DND-41 (cell line): ENCODE data around the gene SPRED1.

ENCODE experiments used
- ATAC-seq: fragments of 200-7000 bp; cut with Tn5 transposase; 3 replicates; pipeline ENCODE4 v1.9.1; 2021; ENCODE audit warnings: low read depth; ENCODE audit not compliant: insufficient read depth
- DNase-seq: peaks from one replicate; pipeline ENCODE4 v3.0.0-alpha.2; 2020
- H2AFZ ChIP-seq: 2 replicates; pipeline ENCODE4 v1.6.0; 2012; ENCODE audit warnings: low read depth, low read length
- H3K27ac ChIP-seq: 2 replicates; pipeline ENCODE4 v1.5.1; 2012; ENCODE audit warnings: low read length, inconsistent platforms
- H3K27me3 ChIP-seq: fragments of 200-600 bp; sonication (generic); 2 replicates; pipeline ENCODE4 v1.6.0; 2012; ENCODE audit warnings: low read length, mild to moderate bottlenecking, inconsistent platforms; ENCODE audit not compliant: insufficient read depth, poor library complexity
- H3K36me3 ChIP-seq: 2 replicates; pipeline ENCODE4 v1.5.1; 2012; ENCODE audit warnings: low read length, inconsistent platforms; ENCODE audit not compliant: insufficient read depth
- H3K4me1 ChIP-seq: 2 replicates; pipeline ENCODE4 v1.5.1; 2012; ENCODE audit warnings: mild to moderate bottlenecking, low read length; ENCODE audit not compliant: insufficient read depth
- H3K4me2 ChIP-seq: 2 replicates; pipeline ENCODE4 v1.6.0; 2012; ENCODE audit warnings: mild to moderate bottlenecking, moderate library complexity, low read length, inconsistent platforms; ENCODE audit not compliant: insufficient read depth
- H3K4me3 ChIP-seq, 2 experiments: fragments of 200-600 bp in 1 of 2; shearing (Covaris generic) in 1 of 2; 2 replicates each; pipeline ENCODE4 v1.5.1; 2012 to 2016; ENCODE audit warnings: inconsistent platforms in 2 of 2, low read length in 2 of 2, mild to moderate bottlenecking in 2 of 2, low read depth in 1 of 2, moderate library complexity in 1 of 2
- H3K79me2 ChIP-seq: 2 replicates; pipeline ENCODE4 v1.6.0; 2012; ENCODE audit warnings: low read length, inconsistent platforms; ENCODE audit not compliant: insufficient read depth
- H3K9ac ChIP-seq: 2 replicates; pipeline ENCODE4 v1.6.0; 2012; ENCODE audit warnings: low read depth, mild to moderate bottlenecking, inconsistent platforms, low read length, moderate library complexity
- H3K9me3 ChIP-seq: 2 replicates; pipeline ENCODE4 v1.5.1; 2012; ENCODE audit warnings: low read length, moderate library complexity, mild to moderate bottlenecking, inconsistent platforms; ENCODE audit not compliant: insufficient read depth, severe bottlenecking
- H4K20me1 ChIP-seq: 2 replicates; pipeline ENCODE4 v1.6.0; 2012; ENCODE audit warnings: low read length; ENCODE audit not compliant: insufficient read depth
- EZH2 ChIP-seq: IDR thresholded peaks from 3 replicates; pipeline ENCODE4 v1.6.1; 2012; ENCODE audit warnings: borderline replicate concordance, low read depth, mild to moderate bottlenecking, moderate library complexity, low read length, inconsistent platforms; ENCODE audit not compliant: severe bottlenecking
- TF ChIP-seq, protein P1 (sequence below): IDR thresholded peaks from 2 replicates; pipeline ENCODE4 v1.5.1; 2012; ENCODE audit warnings: borderline replicate concordance, low read length, moderate library complexity, mild to moderate bottlenecking; ENCODE audit not compliant: poor library complexity, severe bottlenecking; ENCODE audit errors: extremely low read depth

The SPRED1 gene

DNA sequence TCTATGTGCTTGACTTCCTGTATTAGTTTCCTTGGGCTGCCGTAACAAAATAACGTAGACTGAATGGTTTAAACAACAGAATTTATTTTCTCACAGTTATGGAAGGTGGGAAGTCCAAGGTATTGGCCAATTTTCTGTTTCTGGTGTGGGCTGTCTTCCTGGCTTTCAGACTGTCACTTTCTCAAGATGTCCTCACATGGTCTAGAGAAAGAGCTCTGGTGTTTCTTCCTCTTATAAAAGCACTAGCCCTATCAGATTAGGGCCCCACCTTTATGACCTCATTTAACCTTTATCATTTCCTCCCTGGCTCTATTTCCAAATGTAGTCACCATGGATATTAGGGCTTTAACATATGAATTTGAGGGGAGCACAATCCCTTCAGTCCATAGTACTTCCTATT, 54.6 kb downstream of the SPRED1 start:
- Histone ChIP-seq H3K27me3 (peaks cover 3% of the 10 kb centered on the region), H3K36me3 (no peaks in the 10 kb centered on the region), H3K9me3 (no peaks in the 10 kb centered on the region), H3K4me2 (no peak overlapping the region), H3K4me1 (peaks cover 13% of the 10 kb centered on the region; the same call in 1 of the 2 replicates), H3K9ac (no peak overlapping the region), H2AFZ (no peak overlapping the region), H3K4me3 (no peak overlapping the region), H3K27ac (no peak overlapping the region), H4K20me1 (no peaks in the 10 kb centered on the region), H3K79me2 (no peaks in the 10 kb centered on the region)
- no peak for DNase-seq
- no peak for ATAC-seq
- no peak for TF ChIP-seq EZH2
- TF ChIP-seq, protein P1, sequence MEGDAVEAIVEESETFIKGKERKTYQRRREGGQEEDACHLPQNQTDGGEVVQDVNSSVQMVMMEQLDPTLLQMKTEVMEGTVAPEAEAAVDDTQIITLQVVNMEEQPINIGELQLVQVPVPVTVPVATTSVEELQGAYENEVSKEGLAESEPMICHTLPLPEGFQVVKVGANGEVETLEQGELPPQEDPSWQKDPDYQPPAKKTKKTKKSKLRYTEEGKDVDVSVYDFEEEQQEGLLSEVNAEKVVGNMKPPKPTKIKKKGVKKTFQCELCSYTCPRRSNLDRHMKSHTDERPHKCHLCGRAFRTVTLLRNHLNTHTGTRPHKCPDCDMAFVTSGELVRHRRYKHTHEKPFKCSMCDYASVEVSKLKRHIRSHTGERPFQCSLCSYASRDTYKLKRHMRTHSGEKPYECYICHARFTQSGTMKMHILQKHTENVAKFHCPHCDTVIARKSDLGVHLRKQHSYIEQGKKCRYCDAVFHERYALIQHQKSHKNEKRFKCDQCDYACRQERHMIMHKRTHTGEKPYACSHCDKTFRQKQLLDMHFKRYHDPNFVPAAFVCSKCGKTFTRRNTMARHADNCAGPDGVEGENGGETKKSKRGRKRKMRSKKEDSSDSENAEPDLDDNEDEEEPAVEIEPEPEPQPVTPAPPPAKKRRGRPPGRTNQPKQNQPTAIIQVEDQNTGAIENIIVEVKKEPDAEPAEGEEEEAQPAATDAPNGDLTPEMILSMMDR = no peak

DNA sequence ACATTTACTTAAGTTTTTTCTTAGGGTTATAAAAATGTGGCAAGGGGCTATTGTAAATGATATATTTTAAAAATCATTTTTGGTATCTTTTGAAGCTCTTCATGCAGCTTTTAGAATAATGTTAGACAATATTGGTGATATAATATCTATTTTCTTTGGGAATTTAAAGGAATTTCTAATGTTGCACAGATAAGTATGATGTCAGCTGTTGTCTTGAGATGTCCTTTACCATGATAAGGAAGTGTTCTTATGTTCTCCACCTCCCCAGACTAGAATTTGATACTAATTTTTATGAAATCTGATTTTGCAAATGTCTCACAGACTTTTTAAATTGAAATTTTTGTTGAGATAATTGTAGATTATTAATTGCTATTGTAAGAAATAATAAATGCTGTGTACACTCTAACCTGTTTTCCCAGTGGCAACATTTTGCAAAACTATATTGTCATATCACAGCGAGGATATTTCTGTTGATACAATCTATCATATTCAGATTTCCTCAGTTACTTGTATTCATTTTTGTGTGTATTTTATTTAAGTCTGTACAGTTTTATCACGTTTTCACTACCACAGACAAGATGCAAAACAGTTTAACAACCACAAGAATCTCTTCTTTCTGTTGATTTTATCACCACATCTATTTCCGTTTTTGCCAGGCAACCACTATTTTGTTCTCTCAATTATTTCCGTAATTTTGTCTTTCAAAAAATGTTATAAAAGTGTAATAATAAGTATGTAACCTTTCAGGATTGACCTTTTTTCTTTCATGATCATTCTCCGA, 55.4 kb downstream of the SPRED1 start:
- no peak overlapping the region for H3K4me3 ChIP-seq
- no peaks in the 10 kb centered on the region for H3K79me2 ChIP-seq

DNA sequence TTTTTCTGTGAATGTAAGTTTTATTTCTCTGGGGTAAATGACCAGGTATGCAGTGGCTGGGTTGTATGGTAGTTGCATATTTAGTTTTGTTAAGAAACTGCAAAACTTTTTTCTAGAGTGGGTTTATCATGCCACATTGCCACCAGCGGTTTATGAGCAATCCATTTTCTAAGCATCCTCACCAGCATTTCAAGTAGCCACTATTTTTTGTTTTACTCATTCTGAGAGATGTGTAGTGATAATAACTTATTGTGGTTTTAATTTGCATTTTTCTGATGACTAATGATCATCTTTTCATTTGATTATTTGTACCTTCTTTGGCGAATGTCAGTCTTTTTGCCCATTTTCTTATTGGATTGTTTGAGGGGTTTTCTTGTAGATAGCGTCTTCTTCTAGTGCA, 56.2 kb downstream of the SPRED1 start:
- Histone ChIP-seq H3K27me3 (peaks cover 3% of the 10 kb centered on the region), H3K36me3 (no peaks in the 10 kb centered on the region), H3K9ac (no peak overlapping the region), H3K4me3 (no peak overlapping the region), H3K79me2 (no peaks in the 10 kb centered on the region), H3K27ac (no peak overlapping the region), H3K9me3 (no peaks in the 10 kb centered on the region), H2AFZ (no peak overlapping the region), H4K20me1 (no peaks in the 10 kb centered on the region), H3K4me2 (no peak overlapping the region), H3K4me1 (peaks cover 13% of the 10 kb centered on the region; the same call in 1 of the 2 replicates)
- ATAC-seq (no peak), DNase-seq (no peak)
- TF ChIP-seq, protein P1 = no peak
- TF ChIP-seq EZH2 = no peak

More for the DNA sequence above, 55.4 kb downstream of the SPRED1 start:
- H3K27me3 ChIP-seq = peaks cover 3% of the 10 kb centered on the region
- no peak overlapping the region for H2AFZ ChIP-seq
- TF ChIP-seq, protein P1 = no peak
- TF ChIP-seq EZH2 = no peak
- no peaks in the 10 kb centered on the region for H3K9me3 ChIP-seq
- no peak for DNase-seq
- peaks cover 13% of the 10 kb centered on the region; the same call in 1 of the 2 replicates for H3K4me1 ChIP-seq
- H3K36me3 ChIP-seq = no peaks in the 10 kb centered on the region
- no peaks in the 10 kb centered on the region for H4K20me1 ChIP-seq
- peak; percentile 42; the same call in 1 of the 3 replicates for ATAC-seq
- peak overlapping the region; percentile 15; the same call in 1 of the 2 replicates for H3K4me2 ChIP-seq
- no peak overlapping the region for H3K27ac ChIP-seq
- H3K9ac ChIP-seq = no peak overlapping the region
